Neutrophil (primary cell): Measurements from ENCODE around the gene ZDHHC14.

Experiments used
- H3K27ac ChIP-seq: fragments of 200-600 bp; sonication (generic); 2 replicates; pipeline ENCODE4 v1.5.1; 2016; ENCODE audit warnings: mild to moderate bottlenecking, moderate library complexity
- H3K27me3 ChIP-seq: fragments of 200-600 bp; sonication (generic); 2 replicates; pipeline ENCODE4 v1.6.0; 2016; ENCODE audit warnings: mild to moderate bottlenecking
- H3K36me3 ChIP-seq: fragments of 200-600 bp; sonication (generic); 2 replicates; pipeline ENCODE4 v1.5.1; 2017
- H3K4me1 ChIP-seq, 2 experiments: fragments of 200-600 bp in 1 of 2; sonication (generic) in 1 of 2; 1 replicate in 1 of 2; 2 replicates in 1 of 2; pipeline versions ENCODE4 v1.5.1 to v1.6.1; 2013 to 2016; ENCODE audit warnings: low read depth in 1 of 2, low read length in 1 of 2, mild to moderate bottlenecking in 1 of 2, moderate library complexity in 1 of 2; ENCODE audit not compliant: control insufficient read depth in 1 of 2, insufficient read depth in 1 of 2
- H3K4me3 ChIP-seq, 2 experiments: fragments of 200-600 bp in 1 of 2; sonication (generic) in 1 of 2; 1 replicate in 1 of 2; 2 replicates in 1 of 2; pipeline ENCODE4 v1.5.1; 2013 to 2016; ENCODE audit warnings: low read depth in 1 of 2, low read length in 1 of 2, mild to moderate bottlenecking in 1 of 2, moderate library complexity in 1 of 2
- H3K9me3 ChIP-seq: fragments of 200-600 bp; sonication (generic); 2 replicates; pipeline ENCODE4 v1.5.1; 2016
- TF ChIP-seq, protein P1 (sequence below): fragments of 200-600 bp; sonication (generic); IDR thresholded peaks from 2 replicates; pipeline ENCODE4 v1.5.1; 2016; ENCODE audit warnings: antibody characterized with exemption

Gene ZDHHC14

DNA sequence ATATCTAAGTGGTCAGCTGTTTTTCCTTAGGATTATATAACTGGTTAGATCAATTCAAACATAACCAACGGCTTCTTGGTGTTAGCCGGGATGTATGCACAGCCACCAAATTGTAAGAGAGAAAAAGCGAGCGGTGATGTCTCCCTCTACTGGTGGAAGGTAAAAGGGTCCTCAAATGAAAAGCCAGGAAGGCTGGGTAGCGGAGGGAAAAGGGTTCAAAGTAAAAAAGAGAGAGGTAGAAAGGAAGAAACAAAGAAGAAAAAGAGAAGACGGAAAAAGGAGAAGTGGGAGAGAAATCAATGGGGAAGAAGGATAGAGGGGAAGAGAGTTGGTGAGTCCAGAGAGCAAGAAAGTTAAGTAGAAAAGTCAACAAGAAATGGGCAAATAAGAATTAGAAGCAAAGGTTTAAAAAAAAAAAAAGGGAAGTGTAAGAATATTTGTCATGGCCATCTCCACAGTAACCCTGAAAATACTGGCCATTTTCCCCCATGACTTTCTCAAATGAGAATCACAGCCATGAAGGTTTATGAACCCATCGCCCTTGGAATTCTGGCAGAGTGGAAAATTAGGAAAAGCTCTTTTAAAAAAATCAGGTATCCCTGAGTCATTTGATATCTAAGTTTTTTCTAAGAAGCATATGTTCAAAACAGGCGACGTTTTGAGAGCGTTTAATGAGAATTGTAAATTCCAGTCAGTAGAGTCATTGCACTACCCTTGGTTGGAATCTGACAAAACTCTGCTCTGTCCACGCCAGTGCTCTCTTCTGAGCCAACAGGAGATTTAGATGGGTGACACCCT is 286.4 kb downstream of the ZDHHC14 start:
- no peak overlapping the region for H3K4me3 ChIP-seq
- no peaks in the 10 kb centered on the region for H3K27me3 ChIP-seq
- H3K9me3 ChIP-seq: no peaks in the 10 kb centered on the region
- TF ChIP-seq, protein P1, sequence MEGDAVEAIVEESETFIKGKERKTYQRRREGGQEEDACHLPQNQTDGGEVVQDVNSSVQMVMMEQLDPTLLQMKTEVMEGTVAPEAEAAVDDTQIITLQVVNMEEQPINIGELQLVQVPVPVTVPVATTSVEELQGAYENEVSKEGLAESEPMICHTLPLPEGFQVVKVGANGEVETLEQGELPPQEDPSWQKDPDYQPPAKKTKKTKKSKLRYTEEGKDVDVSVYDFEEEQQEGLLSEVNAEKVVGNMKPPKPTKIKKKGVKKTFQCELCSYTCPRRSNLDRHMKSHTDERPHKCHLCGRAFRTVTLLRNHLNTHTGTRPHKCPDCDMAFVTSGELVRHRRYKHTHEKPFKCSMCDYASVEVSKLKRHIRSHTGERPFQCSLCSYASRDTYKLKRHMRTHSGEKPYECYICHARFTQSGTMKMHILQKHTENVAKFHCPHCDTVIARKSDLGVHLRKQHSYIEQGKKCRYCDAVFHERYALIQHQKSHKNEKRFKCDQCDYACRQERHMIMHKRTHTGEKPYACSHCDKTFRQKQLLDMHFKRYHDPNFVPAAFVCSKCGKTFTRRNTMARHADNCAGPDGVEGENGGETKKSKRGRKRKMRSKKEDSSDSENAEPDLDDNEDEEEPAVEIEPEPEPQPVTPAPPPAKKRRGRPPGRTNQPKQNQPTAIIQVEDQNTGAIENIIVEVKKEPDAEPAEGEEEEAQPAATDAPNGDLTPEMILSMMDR: no peak
- no peak overlapping the region for H3K27ac ChIP-seq
- peaks cover 13 to 17% of the 10 kb centered on the region in 2 experiments for H3K4me1 ChIP-seq
- no peaks in the 10 kb centered on the region for H3K36me3 ChIP-seq

DNA sequence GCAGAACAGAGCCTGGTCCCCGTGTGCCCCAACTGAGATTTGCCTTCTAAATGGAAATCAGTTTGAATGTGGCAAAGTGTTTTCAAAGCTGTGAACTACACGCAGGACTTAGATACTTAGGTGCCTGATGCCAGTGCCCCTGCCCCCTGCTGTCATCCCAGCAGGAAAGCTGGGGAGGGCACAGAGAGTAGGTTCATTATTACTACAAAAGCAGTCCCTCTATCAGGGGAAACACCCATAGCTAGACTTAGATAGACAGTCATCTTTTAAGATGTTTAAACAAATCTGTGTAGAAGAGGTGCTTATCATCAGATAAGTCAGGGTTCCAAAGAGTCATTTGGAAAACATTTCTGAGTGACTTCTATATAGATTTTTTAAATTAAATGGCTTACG is 287.0 kb downstream of the ZDHHC14 start:
- H3K4me1 ChIP-seq: peaks cover 13 to 17% of the 10 kb centered on the region in 2 experiments
- H3K36me3 ChIP-seq: no peaks in the 10 kb centered on the region
- no peak overlapping the region for H3K4me3 ChIP-seq
- TF ChIP-seq, protein P1: no peak
- no peaks in the 10 kb centered on the region for H3K27me3 ChIP-seq
- H3K27ac ChIP-seq: no peak overlapping the region
- no peaks in the 10 kb centered on the region for H3K9me3 ChIP-seq

DNA sequence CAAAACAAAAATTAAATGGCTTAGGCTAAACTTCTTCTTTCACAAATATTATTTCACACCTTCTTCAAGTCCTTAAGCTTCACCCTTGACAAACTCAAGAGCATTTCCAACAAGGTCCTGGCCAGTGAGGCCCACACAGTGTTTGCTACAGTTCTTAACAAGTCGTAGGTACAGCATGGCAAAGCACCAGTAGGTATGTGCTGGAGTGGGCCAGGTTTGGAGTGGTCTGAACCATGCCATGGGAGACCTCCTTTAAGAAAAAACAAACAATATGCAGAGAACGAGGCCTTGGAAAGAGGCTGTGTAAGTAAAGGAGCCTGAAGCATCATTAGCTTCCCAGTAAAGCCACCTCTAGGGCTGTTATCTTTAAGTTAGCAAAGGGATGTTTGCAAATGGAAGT is 287.7 kb downstream of the ZDHHC14 start:
- no peaks in the 10 kb centered on the region for H3K9me3 ChIP-seq
- no peak overlapping the region for H3K27ac ChIP-seq
- H3K4me3 ChIP-seq: no peak overlapping the region
- H3K27me3 ChIP-seq: no peaks in the 10 kb centered on the region
- H3K4me1 ChIP-seq: peaks cover 13 to 17% of the 10 kb centered on the region in 2 experiments
- TF ChIP-seq, protein P1: no peak
- H3K36me3 ChIP-seq: no peaks in the 10 kb centered on the region

DNA sequence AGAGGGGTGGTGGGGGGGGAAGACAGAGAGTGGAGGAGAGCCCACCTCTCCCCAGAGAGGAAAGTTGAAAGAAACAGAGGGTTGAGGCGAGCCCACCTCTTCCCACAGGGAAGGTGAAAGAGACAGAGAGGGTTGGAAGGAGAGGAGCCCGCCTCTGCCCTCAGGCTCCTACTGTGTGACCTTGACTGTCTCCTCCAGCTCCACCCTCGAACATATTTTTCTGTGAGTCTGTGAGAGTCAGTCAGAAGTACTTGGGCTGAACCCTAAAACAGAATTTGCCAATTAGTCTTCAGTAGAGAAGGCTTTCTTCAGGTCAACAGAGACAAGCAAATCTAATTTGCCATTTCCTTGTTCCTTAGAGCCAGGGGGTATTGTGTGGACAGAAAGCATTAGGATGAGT is 288.3 kb downstream of the ZDHHC14 start:
- Histone ChIP-seq H3K4me1 (peaks cover 13 to 17% of the 10 kb centered on the region in 2 experiments), H3K9me3 (no peaks in the 10 kb centered on the region), H3K27ac (no peak overlapping the region), H3K36me3 (no peaks in the 10 kb centered on the region), H3K27me3 (no peaks in the 10 kb centered on the region), H3K4me3 (no peak overlapping the region)
- TF ChIP-seq, protein P1: no peak

DNA sequence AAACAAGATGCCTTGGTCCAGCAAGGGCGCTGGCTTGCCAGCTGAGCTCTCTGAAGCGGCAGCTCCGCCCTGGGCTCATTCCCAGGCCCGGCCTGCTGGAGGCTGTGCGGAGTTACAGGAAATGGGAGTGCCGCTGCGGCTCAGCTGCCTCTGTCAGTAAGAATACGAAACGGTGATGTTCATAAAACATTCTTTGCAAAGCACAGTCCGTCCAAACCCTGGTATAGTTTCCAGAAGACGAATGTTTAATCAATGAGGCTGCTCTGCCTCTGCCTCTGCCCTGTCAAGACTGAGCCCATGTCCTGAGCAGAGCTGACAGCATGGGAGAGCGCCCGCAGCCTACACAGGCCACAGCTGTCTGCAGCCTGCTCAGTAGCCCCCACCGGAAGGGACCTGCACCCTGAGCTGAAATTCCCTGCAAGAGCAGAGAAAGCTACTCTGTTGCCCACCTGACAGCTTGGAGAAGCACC is 288.8 kb downstream of the ZDHHC14 start:
- Histone ChIP-seq H3K27ac (no peak overlapping the region), H3K27me3 (no peaks in the 10 kb centered on the region), H3K4me3 (no peak overlapping the region), H3K36me3 (no peaks in the 10 kb centered on the region), H3K9me3 (no peaks in the 10 kb centered on the region), H3K4me1 (peaks cover 13 to 17% of the 10 kb centered on the region in 2 experiments)
- TF ChIP-seq, protein P1: no peak
